ENCODE results near the gene SH3RF2. TPM values are rescaled to one million over a fixed set of nuclear protein-coding genes. Genes with fewer than 3 reads are reported as not detected.

SH3RF2 gene
- total RNA-seq, 3 donors from 2014 or later, result 6.6 to 9.5 (median 9.4) TPM

DNA sequence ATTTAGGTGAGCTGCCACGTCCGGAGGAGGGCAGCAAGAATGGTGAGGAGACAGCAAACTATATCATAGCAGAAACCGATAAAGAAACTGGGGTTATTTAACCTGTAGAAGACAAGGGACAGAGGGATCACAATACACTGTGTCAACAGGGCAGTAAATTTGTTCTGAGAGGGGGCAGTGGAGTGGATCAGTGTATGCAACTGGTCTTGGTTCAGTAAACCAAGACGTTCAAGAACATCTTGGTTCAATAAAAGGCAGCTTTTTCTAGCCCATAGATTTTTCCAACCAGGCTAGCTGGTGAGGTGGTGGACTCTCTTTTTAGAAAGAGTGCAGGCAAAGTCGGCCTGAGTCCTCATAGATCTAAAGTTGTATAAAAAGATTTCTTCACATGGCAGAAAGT, 113.7 kb downstream of the SH3RF2 start:
- no peaks in the 10 kb centered on the region for H3K36me3 ChIP-seq
- H3K9me3 ChIP-seq, result no peaks in the 10 kb centered on the region
- TF ChIP-seq, protein P1, sequence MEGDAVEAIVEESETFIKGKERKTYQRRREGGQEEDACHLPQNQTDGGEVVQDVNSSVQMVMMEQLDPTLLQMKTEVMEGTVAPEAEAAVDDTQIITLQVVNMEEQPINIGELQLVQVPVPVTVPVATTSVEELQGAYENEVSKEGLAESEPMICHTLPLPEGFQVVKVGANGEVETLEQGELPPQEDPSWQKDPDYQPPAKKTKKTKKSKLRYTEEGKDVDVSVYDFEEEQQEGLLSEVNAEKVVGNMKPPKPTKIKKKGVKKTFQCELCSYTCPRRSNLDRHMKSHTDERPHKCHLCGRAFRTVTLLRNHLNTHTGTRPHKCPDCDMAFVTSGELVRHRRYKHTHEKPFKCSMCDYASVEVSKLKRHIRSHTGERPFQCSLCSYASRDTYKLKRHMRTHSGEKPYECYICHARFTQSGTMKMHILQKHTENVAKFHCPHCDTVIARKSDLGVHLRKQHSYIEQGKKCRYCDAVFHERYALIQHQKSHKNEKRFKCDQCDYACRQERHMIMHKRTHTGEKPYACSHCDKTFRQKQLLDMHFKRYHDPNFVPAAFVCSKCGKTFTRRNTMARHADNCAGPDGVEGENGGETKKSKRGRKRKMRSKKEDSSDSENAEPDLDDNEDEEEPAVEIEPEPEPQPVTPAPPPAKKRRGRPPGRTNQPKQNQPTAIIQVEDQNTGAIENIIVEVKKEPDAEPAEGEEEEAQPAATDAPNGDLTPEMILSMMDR (IDR thresholded peaks at IDR 0.05), result no peak
- TF ChIP-seq POLR2A (IDR thresholded peaks at IDR 0.05) (no peak), POLR2AphosphoS5 (IDR thresholded peaks at IDR 0.05) (no peak)
- no peak overlapping the region for H3K27ac ChIP-seq
- DNase-seq (ENCODE audit: low spot score in 2 of 2), result no peak
- no peaks in the 10 kb centered on the region for H3K4me1 ChIP-seq
- no peak overlapping the region for H3K4me3 ChIP-seq
- intact Hi-C loops (cut with DNase I; ENCODE audit: low total_unique reads), result no loop called here
- no peaks in the 10 kb centered on the region for H3K27me3 ChIP-seq

DNA sequence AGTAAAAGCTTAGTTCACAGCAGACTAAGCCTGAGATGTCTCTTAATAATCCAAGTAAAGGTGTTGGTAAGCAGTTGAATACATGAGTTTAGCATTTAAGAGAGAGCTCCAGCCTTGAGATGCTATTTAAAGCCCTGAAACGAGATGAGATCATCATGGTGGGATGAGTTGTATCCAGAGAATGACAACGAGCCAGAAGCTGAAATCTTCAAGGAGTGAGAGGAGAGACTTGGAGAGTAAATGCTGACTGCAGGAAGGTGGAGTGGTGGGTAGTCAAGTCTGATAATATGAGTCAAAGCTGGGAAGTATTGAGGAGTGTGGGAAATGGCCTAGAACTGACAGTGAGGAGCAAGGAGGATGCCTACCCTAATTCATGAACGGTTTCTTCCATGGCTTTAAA, 115.3 kb downstream of the SH3RF2 start:
- intact Hi-C loops (cut with DNase I; ENCODE audit: low total_unique reads), result no loop called here
- no peak overlapping the region for H3K4me3 ChIP-seq
- no peaks in the 10 kb centered on the region for H3K27me3 ChIP-seq
- no peaks in the 10 kb centered on the region for H3K4me1 ChIP-seq
- no peaks in the 10 kb centered on the region for H3K36me3 ChIP-seq
- DNase-seq (ENCODE audit: low spot score in 2 of 2), result no peak
- H3K9me3 ChIP-seq, result no peaks in the 10 kb centered on the region
- no peak overlapping the region for H3K27ac ChIP-seq
- no peak for TF ChIP-seq POLR2AphosphoS5 (IDR thresholded peaks at IDR 0.05)
- TF ChIP-seq, protein P1 (IDR thresholded peaks at IDR 0.05), result no peak
- TF ChIP-seq POLR2A (IDR thresholded peaks at IDR 0.05), result no peak

DNA sequence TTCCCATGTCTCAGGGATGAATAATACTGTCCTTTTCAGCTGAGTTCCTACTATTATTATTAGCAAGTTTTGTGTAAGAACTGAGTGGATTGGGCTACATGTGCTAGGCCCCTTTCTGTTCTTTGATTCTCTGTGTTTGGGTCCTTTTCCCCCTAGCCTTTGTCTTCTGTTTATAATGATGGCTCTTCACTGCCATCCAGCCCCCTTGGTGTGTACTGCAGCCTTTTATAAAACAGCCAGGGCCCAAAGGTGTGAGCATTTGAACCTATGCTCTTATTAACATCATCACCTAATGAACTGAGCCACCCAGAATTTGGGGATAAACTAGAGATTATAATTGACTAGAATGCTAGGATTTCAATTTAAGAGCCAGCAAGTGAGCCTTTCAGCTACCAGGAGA, 116.4 kb downstream of the SH3RF2 start:
- no peak for DNase-seq (ENCODE audit: low spot score in 2 of 2)
- intact Hi-C loops (cut with DNase I; ENCODE audit: low total_unique reads), result no loop called here
- Histone ChIP-seq H3K9me3 (no peaks in the 10 kb centered on the region), H3K4me3 (no peak overlapping the region), H3K36me3 (no peaks in the 10 kb centered on the region), H3K27ac (no peak overlapping the region), H3K27me3 (no peaks in the 10 kb centered on the region), H3K4me1 (no peaks in the 10 kb centered on the region)
- no peak for TF ChIP-seq POLR2AphosphoS5 (IDR thresholded peaks at IDR 0.05)
- TF ChIP-seq, protein P1 (IDR thresholded peaks at IDR 0.05), result peak in 1 of 3 donors; percentile 9
- TF ChIP-seq POLR2A (IDR thresholded peaks at IDR 0.05), result no peak

DNA sequence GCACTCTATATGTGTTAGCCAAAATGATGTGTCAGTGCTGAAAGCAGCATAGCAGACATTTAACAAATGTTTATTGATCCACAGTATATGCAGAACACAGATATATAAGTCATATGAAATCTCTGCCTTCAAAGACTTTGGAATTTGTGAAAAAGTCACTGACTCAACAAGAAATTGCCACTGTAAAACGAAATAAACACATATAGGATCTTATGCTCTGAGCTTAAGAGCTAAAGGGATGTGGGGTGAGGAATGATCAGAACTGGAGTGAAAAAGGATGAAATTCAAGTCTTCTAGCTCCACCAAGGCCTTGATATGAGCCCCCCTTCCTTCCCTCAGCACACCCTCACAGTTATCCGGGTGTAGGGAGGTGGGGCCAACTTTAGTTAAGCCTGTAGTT, 119.1 kb downstream of the SH3RF2 start:
- no peaks in the 10 kb centered on the region for H3K9me3 ChIP-seq
- H3K4me1 ChIP-seq, result no peaks in the 10 kb centered on the region
- no peak overlapping the region for H3K27ac ChIP-seq
- no peak overlapping the region for H3K4me3 ChIP-seq
- TF ChIP-seq, protein P1 (IDR thresholded peaks at IDR 0.05), result no peak
- TF ChIP-seq POLR2AphosphoS5 (IDR thresholded peaks at IDR 0.05) (no peak), POLR2A (IDR thresholded peaks at IDR 0.05) (no peak)
- intact Hi-C loops (cut with DNase I; ENCODE audit: low total_unique reads), result no loop called here
- H3K27me3 ChIP-seq, result no peaks in the 10 kb centered on the region
- DNase-seq (ENCODE audit: low spot score in 2 of 2), result no peak
- H3K36me3 ChIP-seq, result no peaks in the 10 kb centered on the region

DNA sequence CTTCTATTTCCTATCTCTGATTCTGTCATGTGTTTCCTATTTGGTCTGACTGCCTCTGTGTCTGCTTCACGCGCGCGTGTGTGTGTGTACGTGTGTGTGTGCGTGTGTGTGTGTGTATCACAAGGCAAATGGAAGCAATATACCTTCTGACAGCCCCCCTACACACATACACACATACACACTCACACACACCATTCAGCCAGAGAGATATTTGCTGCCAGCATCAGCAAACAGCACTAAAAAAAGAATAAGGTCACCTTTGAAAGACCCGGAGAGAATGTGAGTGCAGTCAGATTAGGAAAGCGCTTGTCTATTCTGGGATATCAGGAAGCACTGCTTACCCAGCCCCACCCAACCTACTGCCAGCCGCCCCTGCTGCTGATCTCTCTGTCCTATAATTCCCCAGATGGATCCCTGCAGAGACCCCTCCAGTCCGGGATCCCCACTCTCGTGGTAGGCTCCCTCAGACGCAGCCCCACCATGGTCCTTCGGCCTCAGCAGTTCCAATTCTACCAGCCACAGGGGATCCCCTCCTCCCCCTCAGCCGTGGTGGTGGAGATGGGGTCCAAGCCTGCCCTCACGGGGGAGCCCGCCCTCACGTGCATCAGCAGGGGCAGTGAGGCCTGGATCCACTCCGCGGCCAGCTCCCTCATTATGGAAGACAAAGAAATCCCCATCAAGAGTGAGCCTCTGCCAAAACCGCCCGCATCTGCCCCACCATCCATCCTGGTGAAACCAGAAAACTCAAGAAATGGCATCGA, 123.3 kb downstream of the SH3RF2 start:
- DNase-seq (ENCODE audit: low spot score in 2 of 2), result no peak
- Histone ChIP-seq H3K9me3 (no peaks in the 10 kb centered on the region), H3K27me3 (no peaks in the 10 kb centered on the region), H3K36me3 (no peaks in the 10 kb centered on the region), H3K27ac (no peak overlapping the region), H3K4me3 (no peak overlapping the region), H3K4me1 (no peaks in the 10 kb centered on the region)
- intact Hi-C loops (cut with DNase I; ENCODE audit: low total_unique reads), result no loop called here
- TF ChIP-seq POLR2A (IDR thresholded peaks at IDR 0.05), result no peak
- TF ChIP-seq, protein P1 (IDR thresholded peaks at IDR 0.05), result no peak
- no peak for TF ChIP-seq POLR2AphosphoS5 (IDR thresholded peaks at IDR 0.05)
